Immature natural killer cell (primary cell): ENCODE results near the gene GRIK2. TPM values are rescaled to one million over a fixed set of nuclear protein-coding genes. Genes with fewer than 3 reads are reported as not detected.

ENCODE experiments used
- DNase-seq, 3 donors: peaks; one replicate each; pipeline ENCODE4 v3.0.0; 2022; ENCODE audit warnings: mixed read lengths in 1 of 3
- H3K27ac Mint-ChIP-seq, 6 donors: one replicate each; pipeline ENCODE4 v1.8.0; 2020; ENCODE audit warnings: mixed read lengths in 6 of 6, mild to moderate bottlenecking in 5 of 6, inconsistent platforms in 4 of 6, moderate library complexity in 3 of 6
- H3K27me3 Mint-ChIP-seq, 3 donors: one replicate each; pipeline ENCODE4 v1.8.0; 2020 to 2021; ENCODE audit warnings: low read depth in 3 of 3, mild to moderate bottlenecking in 3 of 3, mixed read lengths in 3 of 3, moderate library complexity in 3 of 3, inconsistent platforms in 1 of 3
- H3K36me3 Mint-ChIP-seq, 3 donors: one replicate each; pipeline ENCODE4 v1.8.0; 2020; ENCODE audit warnings: mixed read lengths in 3 of 3, inconsistent platforms in 2 of 3, mild to moderate bottlenecking in 2 of 3
- H3K4me1 Mint-ChIP-seq, 2 donors: one replicate each; pipeline ENCODE4 v1.8.0; 2020; ENCODE audit warnings: inconsistent platforms in 2 of 2, mild to moderate bottlenecking in 2 of 2, mixed read lengths in 2 of 2, moderate library complexity in 1 of 2
- H3K4me3 Mint-ChIP-seq, 5 donors: one replicate each; pipeline ENCODE4 v1.8.0; 2020; ENCODE audit warnings: mild to moderate bottlenecking in 5 of 5, mixed read lengths in 5 of 5, inconsistent platforms in 3 of 5, moderate library complexity in 3 of 5
- H3K9me3 Mint-ChIP-seq, 6 donors: one replicate each; pipeline ENCODE4 v1.8.0; 2020; ENCODE audit warnings: mild to moderate bottlenecking in 6 of 6, mixed read lengths in 6 of 6, inconsistent platforms in 4 of 6, moderate library complexity in 3 of 6
- polyA plus RNA-seq, 3 donors: library from polyadenylated mRNA; unstranded; fragments of 300-500 nt; fragmentation: Illumina TruSeq; gene quantifications; one replicate each; pipeline ENCODE4 v1.2.3, GENCODE V29; 2021

The GRIK2 gene
- polyA plus RNA-seq, 3 donors from 2014 or later = not detected

GRCh38 chr6:101935732-101936131, 542.2 kb downstream of the GRIK2 start:
- Mint-ChIP-seq H3K4me3 (no peak overlapping the region), H3K27ac (no peak overlapping the region), H3K9me3 (peaks cover 6 to 53% (median 17%) of the 10 kb centered on the region in 6 donors), H3K36me3 (peaks cover 0 to 7% (median 0%) of the 10 kb centered on the region in 3 donors), H3K4me1 (no peaks in the 10 kb centered on the region), H3K27me3 (no peaks in the 10 kb centered on the region)
- DNase-seq = no peak

GRCh38 chr6:101936516-101936915, 543.0 kb downstream of the GRIK2 start:
- Mint-ChIP-seq H3K4me3 (no peak overlapping the region), H3K27me3 (no peaks in the 10 kb centered on the region), H3K36me3 (peaks cover 0 to 7% (median 0%) of the 10 kb centered on the region in 3 donors)

GRCh38 chr6:101937108-101937507, 543.6 kb downstream of the GRIK2 start:
- Mint-ChIP-seq H3K27me3 (no peaks in the 10 kb centered on the region), H3K4me1 (no peaks in the 10 kb centered on the region), H3K4me3 (no peak overlapping the region), H3K9me3 (peaks cover 7 to 47% (median 18%) of the 10 kb centered on the region in 6 donors), H3K27ac (no peak overlapping the region), H3K36me3 (peaks cover 0 to 7% (median 0%) of the 10 kb centered on the region in 3 donors)
- DNase-seq = no peak

More at GRCh38 chr6:101936516-101936915, 543.0 kb downstream of the GRIK2 start:
- H3K9me3 Mint-ChIP-seq = peaks cover 6 to 48% (median 17%) of the 10 kb centered on the region in 6 donors
- DNase-seq = no peak
- no peak overlapping the region for H3K27ac Mint-ChIP-seq
- no peaks in the 10 kb centered on the region for H3K4me1 Mint-ChIP-seq

GRCh38 chr6:101940391-101940790, 546.9 kb downstream of the GRIK2 start:
- no peak overlapping the region for H3K4me3 Mint-ChIP-seq
- H3K27me3 Mint-ChIP-seq = no peaks in the 10 kb centered on the region
- DNase-seq = no peak
- H3K27ac Mint-ChIP-seq = no peak overlapping the region
- no peaks in the 10 kb centered on the region for H3K4me1 Mint-ChIP-seq
- peaks cover 10 to 43% (median 22%) of the 10 kb centered on the region in 6 donors for H3K9me3 Mint-ChIP-seq
- peaks cover 0 to 7% (median 0%) of the 10 kb centered on the region in 3 donors for H3K36me3 Mint-ChIP-seq

GRCh38 chr6:101956961-101957360, 563.5 kb downstream of the GRIK2 start:
- H3K27me3 Mint-ChIP-seq = no peaks in the 10 kb centered on the region
- H3K4me1 Mint-ChIP-seq = no peaks in the 10 kb centered on the region
- no peaks in the 10 kb centered on the region for H3K36me3 Mint-ChIP-seq
- H3K27ac Mint-ChIP-seq = no peak overlapping the region
- peaks cover 9 to 50% (median 26%) of the 10 kb centered on the region in 6 donors for H3K9me3 Mint-ChIP-seq
- DNase-seq = no peak
- no peak overlapping the region for H3K4me3 Mint-ChIP-seq

- Mint-ChIP-seq H3K36me3 (no peaks in the 10 kb centered on the region), H3K4me1 (no peaks in the 10 kb centered on the region), H3K9me3 (peaks cover 11 to 55% (median 25%) of the 10 kb centered on the region in 6 donors), H3K27me3 (no peaks in the 10 kb centered on the region), H3K27ac (no peak overlapping the region), H3K4me3 (no peak overlapping the region)
- DNase-seq = no peak
Measured at GRCh38 chr6:101961357-101961756, 567.8 kb downstream of the GRIK2 start.

- no peak for DNase-seq
- no peak overlapping the region for H3K27ac Mint-ChIP-seq
- peaks cover 7 to 24% (median 14%) of the 10 kb centered on the region in 6 donors for H3K9me3 Mint-ChIP-seq
- no peaks in the 10 kb centered on the region for H3K36me3 Mint-ChIP-seq
- H3K4me1 Mint-ChIP-seq = no peaks in the 10 kb centered on the region
- peaks cover 0 to 3% (median 0%) of the 10 kb centered on the region in 3 donors for H3K27me3 Mint-ChIP-seq
- H3K4me3 Mint-ChIP-seq = no peak overlapping the region
Measured at GRCh38 chr6:101980924-101981323, 587.4 kb downstream of the GRIK2 start.

GRCh38 chr6:101986476-101986875, 593.0 kb downstream of the GRIK2 start:
- Mint-ChIP-seq H3K9me3 (peaks cover 2 to 15% (median 7%) of the 10 kb centered on the region in 6 donors), H3K4me1 (no peaks in the 10 kb centered on the region), H3K4me3 (no peak overlapping the region), H3K27ac (no peak overlapping the region), H3K27me3 (peaks cover 0 to 2% (median 0%) of the 10 kb centered on the region in 3 donors), H3K36me3 (no peaks in the 10 kb centered on the region)
- no peak for DNase-seq

- H3K4me1 Mint-ChIP-seq = no peaks in the 10 kb centered on the region
- H3K27me3 Mint-ChIP-seq = no peaks in the 10 kb centered on the region
- no peak overlapping the region for H3K27ac Mint-ChIP-seq
- H3K4me3 Mint-ChIP-seq = no peak overlapping the region
- DNase-seq = no peak
- no peaks in the 10 kb centered on the region for H3K36me3 Mint-ChIP-seq
- H3K9me3 Mint-ChIP-seq = peaks cover 0 to 12% (median 5%) of the 10 kb centered on the region in 6 donors
Measured at GRCh38 chr6:101992286-101992685, 598.8 kb downstream of the GRIK2 start.

- Mint-ChIP-seq H3K4me1 (no peaks in the 10 kb centered on the region), H3K27ac (no peak overlapping the region), H3K36me3 (no peaks in the 10 kb centered on the region), H3K27me3 (no peaks in the 10 kb centered on the region), H3K4me3 (no peak overlapping the region), H3K9me3 (peaks cover 0 to 16% (median 8%) of the 10 kb centered on the region in 6 donors)
- DNase-seq = no peak
Measured at GRCh38 chr6:101994521-101994920, 601.0 kb downstream of the GRIK2 start.

- Mint-ChIP-seq H3K9me3 (peaks cover 3 to 64% (median 33%) of the 10 kb centered on the region in 6 donors), H3K36me3 (no peaks in the 10 kb centered on the region), H3K27ac (no peak overlapping the region), H3K4me1 (no peaks in the 10 kb centered on the region), H3K4me3 (no peak overlapping the region), H3K27me3 (peaks cover 0 to 1% (median 0%) of the 10 kb centered on the region in 3 donors)
- DNase-seq = no peak
Measured at GRCh38 chr6:102015431-102015830, 621.9 kb downstream of the GRIK2 start.

GRCh38 chr6:102022281-102022680, 628.8 kb downstream of the GRIK2 start:
- Mint-ChIP-seq H3K9me3 (peaks cover 1 to 36% (median 13%) of the 10 kb centered on the region in 6 donors), H3K4me1 (no peaks in the 10 kb centered on the region), H3K4me3 (no peak overlapping the region), H3K27me3 (no peaks in the 10 kb centered on the region), H3K27ac (no peak overlapping the region), H3K36me3 (no peaks in the 10 kb centered on the region)
- no peak for DNase-seq

GRCh38 chr6:102022803-102023202, 629.3 kb downstream of the GRIK2 start:
- Mint-ChIP-seq H3K9me3 (peaks cover 1 to 31% (median 11%) of the 10 kb centered on the region in 6 donors), H3K27ac (no peak overlapping the region), H3K36me3 (no peaks in the 10 kb centered on the region), H3K27me3 (no peaks in the 10 kb centered on the region), H3K4me3 (no peak overlapping the region), H3K4me1 (no peaks in the 10 kb centered on the region)
- no peak for DNase-seq

- Mint-ChIP-seq H3K4me3 (no peak overlapping the region), H3K9me3 (peaks cover 1 to 22% (median 8%) of the 10 kb centered on the region in 6 donors), H3K27ac (no peak overlapping the region), H3K4me1 (no peaks in the 10 kb centered on the region), H3K36me3 (no peaks in the 10 kb centered on the region), H3K27me3 (no peaks in the 10 kb centered on the region)
- no peak for DNase-seq
Measured at GRCh38 chr6:102023977-102024657, 630.6 kb downstream of the GRIK2 start.

GRCh38 chr6:102026649-102027048, 633.1 kb downstream of the GRIK2 start:
- Mint-ChIP-seq H3K27ac (no peak overlapping the region), H3K9me3 (peaks cover 1 to 33% (median 15%) of the 10 kb centered on the region in 6 donors), H3K4me3 (no peak overlapping the region), H3K4me1 (no peaks in the 10 kb centered on the region), H3K36me3 (peaks cover 0 to 5% (median 0%) of the 10 kb centered on the region in 3 donors), H3K27me3 (no peaks in the 10 kb centered on the region)
- no peak for DNase-seq
